D721Med (cell line): ENCODE data around the gene CENPB.

ENCODE experiments used
- DNase-seq: peaks from one replicate; pipeline ENCODE4 v3.0.0; 2011; ENCODE audit warnings: low spot score; ENCODE audit not compliant: insufficient read length
- FAIRE-seq: peaks from 2 replicates; lab custom pipeline; 2011; peaks lifted over from hg19 to GRCh38; lab: Jason Lieb, UNC
- CTCF ChIP-seq: IDR thresholded peaks from 2 replicates; pipeline ENCODE4 v1.5.1; 2012; ENCODE audit warnings: mild to moderate bottlenecking, control low read depth; ENCODE audit not compliant: insufficient read depth; ENCODE audit errors: missing control alignments

CENPB gene

GRCh38 chr20:3745686-3746173, 40.8 kb downstream of the CENPB start:
- TF ChIP-seq CTCF = no peak
- FAIRE-seq (no peak), DNase-seq (no peak)

GRCh38 chr20:3744806-3745685, 41.5 kb downstream of the CENPB start:
- no peak for TF ChIP-seq CTCF
- FAIRE-seq (no peak), DNase-seq (no peak)

- no peak for TF ChIP-seq CTCF
- DNase-seq (no peak), FAIRE-seq (no peak)
Measured at GRCh38 chr20:3744037-3744436, 42.5 kb downstream of the CENPB start.

- no peak for FAIRE-seq
- DNase-seq = no peak
- no peak for TF ChIP-seq CTCF
Measured at GRCh38 chr20:3743251-3743650, 43.3 kb downstream of the CENPB start.

GRCh38 chr20:3741836-3742458, 44.6 kb downstream of the CENPB start:
- DNase-seq = no peak
- no peak for FAIRE-seq
- TF ChIP-seq CTCF = no peak

- TF ChIP-seq CTCF = no peak
- FAIRE-seq = no peak
- DNase-seq = no peak
Measured at GRCh38 chr20:3740615-3741301, 45.8 kb downstream of the CENPB start.
